Testis (tissue), 5 donors: ENCODE data around the gene TLR4. TPM values are rescaled to one million over a fixed set of nuclear protein-coding genes. Genes with fewer than 3 reads are reported as not detected.

Experiments used
- DNase-seq: peaks from one replicate; pipeline ENCODE4 v3.0.0-alpha.2; 2019
- H3K27ac ChIP-seq, 2 donors: fragments of 200-600 bp; sonication (generic); one replicate each; pipeline ENCODE4 v1.5.1; 2019
- H3K27me3 ChIP-seq: fragments of 200-600 bp; sonication (generic); one replicate; pipeline ENCODE4 v1.5.1; 2019
- H3K36me3 ChIP-seq: fragments of 200-600 bp; sonication (generic); one replicate; pipeline ENCODE4 v1.5.1; 2017; ENCODE audit warnings: low read depth; ENCODE audit errors: missing control alignments
- H3K4me1 ChIP-seq: fragments of 200-600 bp; sonication (generic); one replicate; pipeline ENCODE4 v1.5.1; 2019
- H3K4me3 ChIP-seq, 2 donors: fragments of 200-600 bp; sonication (generic); one replicate each; pipeline ENCODE4 v1.5.1; 2017 to 2019
- H3K9me3 ChIP-seq: fragments of 200-600 bp; sonication (generic); one replicate; pipeline ENCODE4 v1.5.1; 2017
- POLR2A ChIP-seq: fragments of 450-650 bp; IDR thresholded peaks from one replicate; pipeline ENCODE4 v1.6.1; 2017; ENCODE audit warnings: antibody characterized with exemption, mild to moderate bottlenecking, moderate library complexity
- WGBS, 2 donors: methylation state at CpG; one replicate each; pipeline ENCODE4 v1.1.5; 2018; 5-methylcytosine and 5-hydroxymethylcytosine counted together
- intact Hi-C: fragments of 100-400 bp; cut with DNase I; formaldehyde crosslinking; loops from one replicate; pipeline ENCODE4 v1.15.1; 2023; ENCODE audit warnings: low total_unique reads
- long read RNA-seq, 2 donors: transcript quantifications; one replicate each; lab custom pipeline, GENCODE V29; 2026
- polyA plus RNA-seq: library from polyadenylated mRNA; stranded (reverse); fragments of 350-450 nt; fragmentation: Illumina TruSeq; extraction: RNeasy Lipid Tissue Mini Kit (QIAGEN cat#74804); gene quantifications from one replicate; pipeline ENCODE4 v1.2.3, GENCODE V29; 2014; ENCODE audit warnings: low read depth, low replicate concordance; ENCODE audit not compliant: insufficient read depth
- total RNA-seq, 2 donors: library from RNA; depleted of rRNA; stranded (reverse); fragments of >200 nt; gene quantifications; one replicate each; pipeline ENCODE4 v1.2.3, GENCODE V29; 2016
- TF ChIP-seq, protein P1 (sequence below), 3 experiments: fragments of 450-650 bp in 2 of 3; fragments of 200-600 bp in 1 of 3; sonication (generic) in 1 of 3; IDR thresholded peaks; one replicate each; pipeline ENCODE4 v1.5.1; 2016 to 2019; ENCODE audit warnings: antibody characterized with exemption in 3 of 3, mild to moderate bottlenecking in 2 of 3, moderate library complexity in 1 of 3

The TLR4 gene
- total RNA-seq (1 to 10 TPM; 3.7 to 5.0 TPM), polyA plus RNA-seq (3.9 TPM)
- long read RNA-seq, donor 1, full-length matches to known transcripts = 2 of 2 reads
- long read RNA-seq, donor 1, partial matches to known transcripts = 0 of 2 reads
- long read RNA-seq, donor 1, other reads (novel, unspliced or antisense) = 0 of 2 reads
- long read RNA-seq, donor 2, full-length matches to known transcripts = 1 of 1 reads
- long read RNA-seq, donor 2, partial matches to known transcripts = 0 of 1 reads
- long read RNA-seq, donor 2, other reads (novel, unspliced or antisense) = 0 of 1 reads

DNA sequence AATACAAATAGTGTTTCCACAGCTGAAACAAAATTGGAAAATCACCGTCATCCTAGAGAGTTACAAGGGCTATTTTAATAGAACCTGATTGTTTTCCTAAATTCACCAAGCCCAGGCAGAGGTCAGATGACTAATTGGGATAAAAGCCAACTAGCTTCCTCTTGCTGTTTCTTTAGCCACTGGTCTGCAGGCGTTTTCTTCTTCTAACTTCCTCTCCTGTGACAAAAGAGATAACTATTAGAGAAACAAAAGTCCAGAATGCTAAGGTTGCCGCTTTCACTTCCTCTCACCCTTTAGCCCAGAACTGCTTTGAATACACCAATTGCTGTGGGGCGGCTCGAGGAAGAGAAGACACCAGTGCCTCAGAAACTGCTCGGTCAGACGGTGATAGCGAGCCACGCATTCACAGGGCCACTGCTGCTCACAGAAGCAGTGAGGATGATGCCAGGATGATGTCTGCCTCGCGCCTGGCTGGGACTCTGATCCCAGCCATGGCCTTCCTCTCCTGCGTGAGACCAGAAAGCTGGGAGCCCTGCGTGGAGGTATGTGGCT is at the start of gene TLR4:
Gene TLR4, plus strand, starts transcription at position 380 of the 552 bp plus-strand sequence. Its CDS starts 70 bp downstream, at position 450.
- no peaks in the 10 kb centered on the region for H3K4me1 ChIP-seq
- H3K27me3 ChIP-seq = no peaks in the 10 kb centered on the region
- H3K9me3 ChIP-seq = no peaks in the 10 kb centered on the region
- no peak for TF ChIP-seq POLR2A
- TF ChIP-seq, protein P1, sequence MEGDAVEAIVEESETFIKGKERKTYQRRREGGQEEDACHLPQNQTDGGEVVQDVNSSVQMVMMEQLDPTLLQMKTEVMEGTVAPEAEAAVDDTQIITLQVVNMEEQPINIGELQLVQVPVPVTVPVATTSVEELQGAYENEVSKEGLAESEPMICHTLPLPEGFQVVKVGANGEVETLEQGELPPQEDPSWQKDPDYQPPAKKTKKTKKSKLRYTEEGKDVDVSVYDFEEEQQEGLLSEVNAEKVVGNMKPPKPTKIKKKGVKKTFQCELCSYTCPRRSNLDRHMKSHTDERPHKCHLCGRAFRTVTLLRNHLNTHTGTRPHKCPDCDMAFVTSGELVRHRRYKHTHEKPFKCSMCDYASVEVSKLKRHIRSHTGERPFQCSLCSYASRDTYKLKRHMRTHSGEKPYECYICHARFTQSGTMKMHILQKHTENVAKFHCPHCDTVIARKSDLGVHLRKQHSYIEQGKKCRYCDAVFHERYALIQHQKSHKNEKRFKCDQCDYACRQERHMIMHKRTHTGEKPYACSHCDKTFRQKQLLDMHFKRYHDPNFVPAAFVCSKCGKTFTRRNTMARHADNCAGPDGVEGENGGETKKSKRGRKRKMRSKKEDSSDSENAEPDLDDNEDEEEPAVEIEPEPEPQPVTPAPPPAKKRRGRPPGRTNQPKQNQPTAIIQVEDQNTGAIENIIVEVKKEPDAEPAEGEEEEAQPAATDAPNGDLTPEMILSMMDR (IDR thresholded peaks at IDR 0.05) = no peak
- intact Hi-C loops = no loop called here
- H3K36me3 ChIP-seq = no peaks in the 10 kb centered on the region
- H3K27ac ChIP-seq = peak within 1 kb of the TSS; percentile 9 to 57
- peak; percentile 59 for DNase-seq
- 29 to 32% methylated on average over 13 of the region's 13 CpGs for WGBS, 2 donors
- peak within 1 kb of the TSS; percentile 1 to 11 for H3K4me3 ChIP-seq

DNA sequence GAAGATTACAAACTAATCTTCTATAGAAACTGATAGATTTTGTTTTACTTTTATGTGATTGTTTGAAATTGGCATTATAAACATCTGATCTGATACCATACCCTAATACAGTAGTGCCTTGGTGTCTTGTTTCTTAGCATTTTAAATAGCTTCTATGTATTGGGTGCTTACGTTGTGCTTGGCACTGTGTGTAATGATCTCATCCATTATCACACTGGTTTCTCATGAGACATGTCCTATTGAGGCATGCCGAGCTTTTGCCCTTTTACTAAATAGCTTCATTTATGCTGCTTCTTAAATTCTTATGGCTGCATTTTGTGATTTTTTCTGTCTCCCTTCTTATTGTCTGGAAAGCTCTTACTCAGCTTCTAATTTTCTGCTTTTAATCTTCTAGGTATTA is 48.2 kb upstream of the TLR4 start:
- 58 to 66% methylated on average over 2 of the region's 2 CpGs for WGBS, 2 donors

DNA sequence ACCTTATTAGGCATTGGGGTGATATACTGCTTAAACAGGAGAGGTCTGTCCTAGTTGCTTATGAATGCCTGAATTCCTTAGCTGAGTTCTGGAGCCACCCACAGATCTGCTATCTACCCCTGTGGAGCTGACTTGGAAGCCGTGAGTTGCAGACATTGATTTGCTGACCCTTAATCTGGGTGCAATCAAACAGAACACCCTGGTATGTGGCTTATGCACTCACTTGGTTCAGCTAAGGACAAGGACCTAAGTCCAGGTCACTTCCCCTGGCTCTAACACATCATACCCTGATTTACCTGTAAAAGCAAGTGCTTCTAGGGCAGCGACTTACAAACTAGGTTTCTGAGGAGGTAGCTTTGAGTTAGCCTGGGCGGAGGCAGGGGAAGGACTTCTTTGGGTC is 41.6 kb upstream of the TLR4 start:
- Histone ChIP-seq H3K9me3 (no peaks in the 10 kb centered on the region), H3K4me3 (no peak overlapping the region), H3K4me1 (no peaks in the 10 kb centered on the region), H3K36me3 (no peaks in the 10 kb centered on the region), H3K27me3 (no peaks in the 10 kb centered on the region), H3K27ac (no peak overlapping the region)
- no peak for TF ChIP-seq POLR2A
- TF ChIP-seq, protein P1 (IDR thresholded peaks at IDR 0.05) = no peak
- intact Hi-C loops = no loop called here
- DNase-seq = no peak
- WGBS, 2 donors = 79% methylated on average over 3 of the region's 3 CpGs

More for the DNA sequence above, 48.2 kb upstream of the TLR4 start:
- Histone ChIP-seq H3K4me3 (no peak overlapping the region), H3K27ac (no peak overlapping the region), H3K36me3 (no peaks in the 10 kb centered on the region), H3K27me3 (no peaks in the 10 kb centered on the region), H3K4me1 (no peaks in the 10 kb centered on the region), H3K9me3 (no peaks in the 10 kb centered on the region)
- TF ChIP-seq, protein P1 (IDR thresholded peaks at IDR 0.05) = no peak
- no peak for TF ChIP-seq POLR2A
- no peak for DNase-seq
- intact Hi-C loops = no loop called here

DNA sequence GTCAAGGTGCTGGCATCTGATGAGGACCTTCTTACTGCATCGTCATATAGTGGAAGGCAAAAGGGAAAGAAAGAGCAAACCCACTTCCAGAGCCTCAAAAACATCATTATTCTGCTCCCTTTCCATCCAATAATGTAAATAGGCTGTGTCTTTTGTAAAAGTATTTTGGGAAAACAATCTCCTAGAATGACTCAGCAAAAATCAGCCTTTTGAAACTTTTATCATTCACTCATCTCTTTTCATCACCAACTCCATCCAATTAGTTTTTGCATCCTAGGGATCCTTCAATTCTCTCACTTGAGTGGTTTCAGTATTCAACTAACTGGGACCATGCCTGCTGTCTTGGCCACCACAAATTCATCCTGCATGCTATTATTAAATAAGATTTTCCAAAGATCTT is 39.8 kb upstream of the TLR4 start:
- H3K4me3 ChIP-seq = no peak overlapping the region
- no peaks in the 10 kb centered on the region for H3K4me1 ChIP-seq
- no peaks in the 10 kb centered on the region for H3K27me3 ChIP-seq
- no peak for TF ChIP-seq POLR2A
- TF ChIP-seq, protein P1 (IDR thresholded peaks at IDR 0.05) = no peak
- no peak for DNase-seq
- H3K9me3 ChIP-seq = no peaks in the 10 kb centered on the region
- intact Hi-C loops = no loop called here
- H3K36me3 ChIP-seq = no peaks in the 10 kb centered on the region
- 38 to 61% methylated on average over 1 of the region's 1 CpG for WGBS, 2 donors
- H3K27ac ChIP-seq = no peak overlapping the region
